Midbrain (tissue), 1 donor: Measurements from ENCODE around the gene MUC2.

Experiments used
- DNase-seq: peaks from one replicate; lab custom pipeline; 2025; lab: John Stamatoyannopoulos, UW

The MUC2 gene

GRCh38 chr11:1072116-1072820 is 2.4 kb upstream of the MUC2 start:
- DNase-seq: no peak

- DNase-seq: no peak
Measured at GRCh38 chr11:1072821-1073231, 1.8 kb upstream of the MUC2 start.

GRCh38 chr11:1073261-1073724 is 1.4 kb upstream of the MUC2 start:
- no peak for DNase-seq

- no peak for DNase-seq
Measured at GRCh38 chr11:1073851-1074243, 827 bp upstream of the MUC2 start.

GRCh38 chr11:1075341-1075911 is 752 bp downstream of the MUC2 start:
- no peak for DNase-seq

- no peak for DNase-seq
Measured at GRCh38 chr11:1076061-1076665, 1.5 kb downstream of the MUC2 start.

GRCh38 chr11:1077033-1077416 is 2.4 kb downstream of the MUC2 start:
- no peak for DNase-seq

- DNase-seq: no peak
Measured at GRCh38 chr11:1077417-1078119, 2.9 kb downstream of the MUC2 start.

- DNase-seq: no peak
Measured at GRCh38 chr11:1078191-1078601, 3.5 kb downstream of the MUC2 start.

- no peak for DNase-seq
Measured at GRCh38 chr11:1081601-1082311, 7.1 kb downstream of the MUC2 start.

- DNase-seq: no peak
Measured at GRCh38 chr11:1082346-1082727, 7.7 kb downstream of the MUC2 start.

- no peak for DNase-seq
Measured at GRCh38 chr11:1082728-1083620, 8.3 kb downstream of the MUC2 start.

GRCh38 chr11:1083621-1084551 is 9.2 kb downstream of the MUC2 start:
- DNase-seq: no peak

GRCh38 chr11:1084561-1085439 is 10.1 kb downstream of the MUC2 start:
- no peak for DNase-seq

- no peak for DNase-seq
Measured at GRCh38 chr11:1085440-1086170, 10.9 kb downstream of the MUC2 start.

- no peak for DNase-seq
Measured at GRCh38 chr11:1086171-1087102, 11.8 kb downstream of the MUC2 start.

- no peak for DNase-seq
Measured at GRCh38 chr11:1087279-1087960, 12.7 kb downstream of the MUC2 start.
